ACC112 (cell line): Measurements from ENCODE around the gene RB1.

Experiments
- H2AFZ ChIP-seq: fragments of 200-600 bp; sonication (generic); one replicate; pipeline ENCODE4 v1.6.0; 2017; ENCODE audit warnings: antibody characterized with exemption, low read length; ENCODE audit not compliant: unreplicated experiment
- H3K27ac ChIP-seq: fragments of 200-600 bp; sonication (generic); 2 replicates; pipeline ENCODE4 v1.5.1; 2014; ENCODE audit warnings: low read depth, mild to moderate bottlenecking, antibody characterized with exemption, low read length, moderate library complexity
- H3K27me3 ChIP-seq: fragments of 200-600 bp; sonication (generic); 2 replicates; pipeline ENCODE4 v1.6.1; 2014; ENCODE audit warnings: mild to moderate bottlenecking, antibody characterized with exemption, low read length, moderate library complexity, mixed read lengths; ENCODE audit not compliant: insufficient read depth
- H3K36me3 ChIP-seq: fragments of 200-600 bp; sonication (generic); 2 replicates; pipeline ENCODE4 v1.6.1; 2016; ENCODE audit warnings: mild to moderate bottlenecking, antibody characterized with exemption, low read length, moderate library complexity, mixed read lengths; ENCODE audit not compliant: insufficient read depth
- H3K4me1 ChIP-seq: fragments of 200-600 bp; sonication (generic); one replicate; pipeline ENCODE4 v1.6.1; 2016; ENCODE audit warnings: low read length, mixed read lengths; ENCODE audit not compliant: insufficient read depth, unreplicated experiment, control insufficient read depth
- H3K4me3 ChIP-seq: fragments of 200-600 bp; sonication (generic); 2 replicates; pipeline ENCODE4 v1.5.1; 2014; ENCODE audit warnings: mild to moderate bottlenecking, low read depth, low read length
- H3K79me2 ChIP-seq: fragments of 200-600 bp; sonication (generic); one replicate; pipeline ENCODE4 v1.6.0; 2016; ENCODE audit warnings: low read length; ENCODE audit not compliant: control insufficient read depth, unreplicated experiment, insufficient read depth

The RB1 gene

GRCh38 chr13:48393030-48393697 is 89.6 kb downstream of the RB1 start:
- H2AFZ ChIP-seq = no peak overlapping the region
- H3K27me3 ChIP-seq = no peaks in the 10 kb centered on the region
- H3K27ac ChIP-seq = no peak overlapping the region
- no peak overlapping the region for H3K4me3 ChIP-seq
- peaks cover 12% of the 10 kb centered on the region for H3K36me3 ChIP-seq
- H3K79me2 ChIP-seq = no peaks in the 10 kb centered on the region
- H3K4me1 ChIP-seq = peaks cover 6% of the 10 kb centered on the region

- Histone ChIP-seq H3K4me3 (no peak overlapping the region), H3K36me3 (peaks cover 12% of the 10 kb centered on the region), H3K27ac (no peak overlapping the region), H3K79me2 (no peaks in the 10 kb centered on the region), H2AFZ (no peak overlapping the region), H3K4me1 (peaks cover 11% of the 10 kb centered on the region), H3K27me3 (no peaks in the 10 kb centered on the region)
Measured at GRCh38 chr13:48393698-48394085, 90.1 kb downstream of the RB1 start.

- Histone ChIP-seq H2AFZ (no peak overlapping the region), H3K79me2 (no peaks in the 10 kb centered on the region), H3K4me1 (peaks cover 46% of the 10 kb centered on the region), H3K4me3 (no peak overlapping the region), H3K27me3 (no peaks in the 10 kb centered on the region), H3K27ac (no peak overlapping the region), H3K36me3 (peaks cover 12% of the 10 kb centered on the region)
Measured at GRCh38 chr13:48397744-48398143, 94.2 kb downstream of the RB1 start.

GRCh38 chr13:48398450-48399095 is 95.0 kb downstream of the RB1 start:
- Histone ChIP-seq H3K36me3 (peaks cover 4% of the 10 kb centered on the region; the same call in 1 of the 2 replicates), H3K27me3 (no peaks in the 10 kb centered on the region), H3K4me3 (no peak overlapping the region), H3K79me2 (no peaks in the 10 kb centered on the region), H3K27ac (no peak overlapping the region), H2AFZ (no peak overlapping the region), H3K4me1 (peaks cover 50% of the 10 kb centered on the region)

- Histone ChIP-seq H3K27ac (peak overlapping the region; percentile 74), H3K4me1 (peaks cover 50% of the 10 kb centered on the region), H3K79me2 (no peaks in the 10 kb centered on the region), H3K36me3 (no peaks in the 10 kb centered on the region; the same call in 1 of the 2 replicates), H3K4me3 (0 out of 2 replicates have a peak overlapping the region, but pooled peaks have one; percentile 11), H3K27me3 (no peaks in the 10 kb centered on the region), H2AFZ (no peak overlapping the region)
Measured at GRCh38 chr13:48400090-48400694, 96.6 kb downstream of the RB1 start.

- H3K27ac ChIP-seq = peak overlapping the region; percentile 74
- no peaks in the 10 kb centered on the region for H3K27me3 ChIP-seq
- H2AFZ ChIP-seq = no peak overlapping the region
- no peaks in the 10 kb centered on the region for H3K79me2 ChIP-seq
- H3K4me1 ChIP-seq = peaks cover 57% of the 10 kb centered on the region
- H3K36me3 ChIP-seq = no peaks in the 10 kb centered on the region
- H3K4me3 ChIP-seq = 0 out of 2 replicates have a peak overlapping the region, but pooled peaks have one; percentile 11
Measured at GRCh38 chr13:48400850-48401291, 97.3 kb downstream of the RB1 start.

- Histone ChIP-seq H3K27me3 (no peaks in the 10 kb centered on the region), H3K4me1 (peaks cover 60% of the 10 kb centered on the region), H3K4me3 (peak overlapping the region; percentile 19; the same call in 1 of the 2 replicates), H2AFZ (no peak overlapping the region), H3K79me2 (no peaks in the 10 kb centered on the region), H3K27ac (peak overlapping the region; percentile 74), H3K36me3 (no peaks in the 10 kb centered on the region)
Measured at GRCh38 chr13:48401480-48401879, 97.9 kb downstream of the RB1 start.

- Histone ChIP-seq H3K79me2 (peaks cover 2% of the 10 kb centered on the region), H3K27me3 (no peaks in the 10 kb centered on the region), H3K36me3 (no peaks in the 10 kb centered on the region), H3K4me3 (no peak overlapping the region), H3K4me1 (peaks cover 60% of the 10 kb centered on the region), H3K27ac (peak overlapping the region; percentile 33), H2AFZ (no peak overlapping the region)
Measured at GRCh38 chr13:48402325-48402932, 98.9 kb downstream of the RB1 start.

GRCh38 chr13:48403151-48403631 is 99.6 kb downstream of the RB1 start:
- Histone ChIP-seq H2AFZ (no peak overlapping the region), H3K36me3 (no peaks in the 10 kb centered on the region), H3K4me1 (peaks cover 53% of the 10 kb centered on the region), H3K27me3 (no peaks in the 10 kb centered on the region), H3K4me3 (peak overlapping the region; percentile 8; the same call in 1 of the 2 replicates), H3K79me2 (peaks cover 2% of the 10 kb centered on the region), H3K27ac (peak overlapping the region; percentile 33; the same call in 1 of the 2 replicates)

GRCh38 chr13:48403913-48404312 is 100.4 kb downstream of the RB1 start:
- H3K36me3 ChIP-seq = no peaks in the 10 kb centered on the region
- H3K27me3 ChIP-seq = no peaks in the 10 kb centered on the region
- peaks cover 46% of the 10 kb centered on the region for H3K4me1 ChIP-seq
- H3K79me2 ChIP-seq = peaks cover 2% of the 10 kb centered on the region
- H3K4me3 ChIP-seq = no peak overlapping the region
- H3K27ac ChIP-seq = no peak overlapping the region
- no peak overlapping the region for H2AFZ ChIP-seq
